ENCODE measurements around the gene HPX.

HPX gene

GRCh38 chr11:6419009-6419631, 21.7 kb downstream of the HPX start, which contains the start of gene APBB1:
Gene APBB1 (minus strand): TSS chr11:6419094. CDS start chr11:6411347, 7,747 bp downstream.
- DNase-seq (ENCODE audit: low spot score): peak; percentile 86
- TF ChIP-seq CTCF (IDR thresholded peaks at IDR 0.05; ENCODE audit: extremely low read depth, insufficient read depth, missing control alignments): no peak
- in situ Hi-C loops (cut with MboI; ENCODE audit: low pct_unique_long_range_greater_than_20kb, low sequenced_read_pairs, unreplicated experiment): no loop called here

DNA sequence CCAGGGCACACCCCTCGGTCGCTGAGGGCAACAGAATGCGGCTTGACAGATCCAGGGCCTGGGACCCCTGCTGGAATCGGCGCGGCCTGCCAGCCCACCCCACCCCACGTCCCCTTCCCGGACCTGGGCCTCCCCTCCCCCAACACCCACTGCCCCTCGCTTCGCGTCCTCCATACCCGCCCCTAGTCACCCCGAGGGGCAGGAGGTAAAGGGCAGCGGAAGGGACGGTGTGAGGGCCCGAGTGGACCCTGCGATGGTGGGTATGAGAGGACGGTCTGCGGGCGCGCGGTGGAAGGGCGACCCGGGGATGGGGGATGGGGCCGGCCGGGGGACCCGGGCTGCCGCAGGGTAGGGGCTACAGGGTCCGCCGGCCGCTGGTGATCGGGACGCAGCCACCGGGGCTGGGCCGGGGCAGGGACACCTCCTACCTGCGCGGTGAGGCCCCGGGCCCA, 22.2 kb downstream of the HPX start:
- no peak for TF ChIP-seq CTCF (IDR thresholded peaks at IDR 0.05; ENCODE audit: extremely low read depth, insufficient read depth, missing control alignments)
- in situ Hi-C loops (cut with MboI; ENCODE audit: low pct_unique_long_range_greater_than_20kb, low sequenced_read_pairs, unreplicated experiment): no loop called here
- DNase-seq (ENCODE audit: low spot score): no peak

GRCh38 chr11:6417907-6418556, 22.8 kb downstream of the HPX start:
- in situ Hi-C loops (cut with MboI; ENCODE audit: low pct_unique_long_range_greater_than_20kb, low sequenced_read_pairs, unreplicated experiment): no loop called here
- TF ChIP-seq CTCF (IDR thresholded peaks at IDR 0.05; ENCODE audit: extremely low read depth, insufficient read depth, missing control alignments): no peak

GRCh38 chr11:6415797-6416196, 25.0 kb downstream of the HPX start:
- TF ChIP-seq CTCF (IDR thresholded peaks at IDR 0.05; ENCODE audit: extremely low read depth, insufficient read depth, missing control alignments): no peak
- in situ Hi-C loops (cut with MboI; ENCODE audit: low pct_unique_long_range_greater_than_20kb, low sequenced_read_pairs, unreplicated experiment): no loop called here
- no peak for DNase-seq (ENCODE audit: low spot score)

More at GRCh38 chr11:6417907-6418556, 22.8 kb downstream of the HPX start:
- DNase-seq (ENCODE audit: low spot score): no peak

DNA sequence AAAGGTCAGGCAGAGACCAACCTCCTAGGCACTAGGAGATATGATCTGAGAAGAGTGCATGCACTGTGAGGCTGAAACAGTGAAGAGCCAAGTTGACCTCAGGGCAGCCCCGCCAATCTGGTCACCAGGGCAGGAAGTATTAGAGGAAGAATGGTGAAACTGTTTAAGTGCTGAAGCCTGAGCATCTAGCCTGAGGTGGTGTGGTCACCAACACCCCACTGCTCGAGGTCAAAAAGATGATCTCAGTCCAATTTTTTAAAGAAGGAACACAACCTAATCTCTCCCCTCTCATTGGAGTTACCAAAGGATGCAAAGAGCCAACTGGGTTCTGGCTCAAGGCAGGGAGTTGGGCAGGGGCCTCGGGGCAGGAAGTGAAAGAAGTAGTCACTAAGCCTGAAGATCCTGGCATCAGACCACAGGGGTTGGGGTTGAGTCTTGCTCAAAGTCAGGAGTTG, 25.9 kb downstream of the HPX start:
- no peak for DNase-seq (ENCODE audit: low spot score)
- in situ Hi-C loops (cut with MboI; ENCODE audit: low pct_unique_long_range_greater_than_20kb, low sequenced_read_pairs, unreplicated experiment): no loop called here
- TF ChIP-seq CTCF (IDR thresholded peaks at IDR 0.05; ENCODE audit: extremely low read depth, insufficient read depth, missing control alignments): no peak

DNA sequence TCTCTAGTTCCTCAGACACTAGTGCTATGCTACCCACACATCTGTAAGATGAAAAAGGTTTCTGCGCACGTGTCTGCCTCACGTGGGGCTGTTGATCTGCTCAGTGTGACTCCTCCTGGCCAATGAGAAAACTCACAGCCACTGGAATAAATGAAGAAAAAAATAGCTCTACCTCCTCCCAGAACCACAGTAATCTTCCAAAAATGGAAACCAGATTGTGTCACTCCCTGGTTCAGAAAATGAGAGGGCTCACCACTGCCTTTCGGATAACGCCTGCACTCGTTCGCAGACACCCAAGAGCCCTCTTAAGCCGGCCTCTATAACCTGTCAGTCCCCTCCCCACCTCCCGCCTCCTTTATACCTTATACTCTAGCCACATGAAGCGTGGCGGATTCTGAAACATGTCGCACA, 27.0 kb downstream of the HPX start:
- DNase-seq (ENCODE audit: low spot score): no peak
- in situ Hi-C loops (cut with MboI; ENCODE audit: low pct_unique_long_range_greater_than_20kb, low sequenced_read_pairs, unreplicated experiment): no loop called here
- no peak for TF ChIP-seq CTCF (IDR thresholded peaks at IDR 0.05; ENCODE audit: extremely low read depth, insufficient read depth, missing control alignments)
